Right atrium auricular region (tissue), 2 donors: Measurements from ENCODE around the gene ZNF687. TPM values are rescaled to one million over a fixed set of nuclear protein-coding genes. Genes with fewer than 3 reads are reported as not detected.
A peak's percentile ranks its signal among the peaks of the same experiment; 100 is the strongest.

ENCODE experiments used
- DNase-seq: peaks from one replicate; pipeline ENCODE4 v3.0.0-alpha.2; 2019; ENCODE audit warnings: low spot score
- H3K27ac ChIP-seq, 2 donors: fragments of 200-600 bp; sonication (generic); 1 replicate in 1 of 2; 2 replicates in 1 of 2; pipeline ENCODE4 v1.5.1; 2016 to 2019
- H3K27me3 ChIP-seq, 2 donors: fragments of 200-600 bp; sonication (generic); one replicate each; pipeline versions ENCODE4 v1.5.1 to v1.6.0; 2017 to 2019
- H3K36me3 ChIP-seq: fragments of 200-600 bp; sonication (generic); one replicate; pipeline ENCODE4 v1.5.1; 2016
- H3K4me1 ChIP-seq, 2 donors: fragments of 200-600 bp; sonication (generic); one replicate each; pipeline versions ENCODE4 v1.5.1 to v1.6.0; 2017 to 2019
- H3K4me3 ChIP-seq, 2 donors: fragments of 200-600 bp; sonication (generic); 1 replicate in 1 of 2; 2 replicates in 1 of 2; pipeline ENCODE4 v1.5.1; 2017 to 2019; ENCODE audit warnings: mild to moderate bottlenecking in 1 of 2, moderate library complexity in 1 of 2
- H3K9me3 ChIP-seq, 2 donors: fragments of 200-600 bp; sonication (generic); one replicate each; pipeline ENCODE4 v1.5.1; 2019
- CTCF ChIP-seq, 2 donors: fragments of 200-600 bp; sonication (generic); IDR thresholded peaks; one replicate each; pipeline ENCODE4 v1.5.1; 2019; ENCODE audit warnings: antibody characterized with exemption in 2 of 2
- total RNA-seq, 2 donors: library from RNA; depleted of rRNA; stranded (reverse); fragments of >200 nt; gene quantifications; one replicate each; pipeline ENCODE4 v1.1.0, GENCODE V29; 2016

ZNF687 gene
- total RNA-seq, 2 donors from 2014 or later = 12.9 to 26.3 TPM

- Histone ChIP-seq H3K36me3 (peaks cover 50% of the 10 kb centered on the region), H3K4me1 (peaks cover 0 to 63% of the 10 kb centered on the region in 2 donors), H3K27me3 (no peaks in the 10 kb centered on the region), H3K4me3 (no peak overlapping the region), H3K9me3 (no peaks in the 10 kb centered on the region), H3K27ac (peak overlapping the region; percentile 78 to 93)
- DNase-seq = no peak
- TF ChIP-seq CTCF (IDR thresholded peaks at IDR 0.05) = no peak
Observed at GRCh38 chr1:151309811-151310323, 27.8 kb downstream of the ZNF687 start.

GRCh38 chr1:151311011-151311410, 28.9 kb downstream of the ZNF687 start:
- no peaks in the 10 kb centered on the region for H3K9me3 ChIP-seq
- peak overlapping the region; percentile 78 to 93 for H3K27ac ChIP-seq
- peaks cover 50% of the 10 kb centered on the region for H3K36me3 ChIP-seq
- no peak for DNase-seq
- H3K27me3 ChIP-seq = no peaks in the 10 kb centered on the region
- no peak overlapping the region for H3K4me3 ChIP-seq
- peaks cover 0 to 75% of the 10 kb centered on the region in 2 donors for H3K4me1 ChIP-seq
- no peak for TF ChIP-seq CTCF (IDR thresholded peaks at IDR 0.05)

- H3K9me3 ChIP-seq = no peaks in the 10 kb centered on the region
- H3K4me1 ChIP-seq = peaks cover 0 to 77% of the 10 kb centered on the region in 2 donors
- TF ChIP-seq CTCF (IDR thresholded peaks at IDR 0.05) = no peak
- H3K27ac ChIP-seq = peak overlapping the region; percentile 78 to 93
- peak; percentile 94 for DNase-seq
- peaks cover 47% of the 10 kb centered on the region for H3K36me3 ChIP-seq
- no peaks in the 10 kb centered on the region for H3K27me3 ChIP-seq
- H3K4me3 ChIP-seq = no peak overlapping the region
Observed at GRCh38 chr1:151311589-151312331, 29.7 kb downstream of the ZNF687 start.

- peak overlapping the region; percentile 78 to 93 for H3K27ac ChIP-seq
- no peak for DNase-seq
- no peak for TF ChIP-seq CTCF (IDR thresholded peaks at IDR 0.05)
- H3K4me3 ChIP-seq = no peak overlapping the region
- peaks cover 0 to 77% of the 10 kb centered on the region in 2 donors for H3K4me1 ChIP-seq
- H3K36me3 ChIP-seq = peaks cover 47% of the 10 kb centered on the region
- no peaks in the 10 kb centered on the region for H3K9me3 ChIP-seq
- H3K27me3 ChIP-seq = no peaks in the 10 kb centered on the region
Observed at GRCh38 chr1:151312411-151312810, 30.3 kb downstream of the ZNF687 start.

GRCh38 chr1:151312826-151313225, 30.7 kb downstream of the ZNF687 start:
- peak overlapping the region; percentile 78 to 93 for H3K27ac ChIP-seq
- H3K9me3 ChIP-seq = no peaks in the 10 kb centered on the region
- no peak for TF ChIP-seq CTCF (IDR thresholded peaks at IDR 0.05)
- peaks cover 0 to 77% of the 10 kb centered on the region in 2 donors for H3K4me1 ChIP-seq
- H3K4me3 ChIP-seq = no peak overlapping the region
- no peak for DNase-seq
- H3K27me3 ChIP-seq = no peaks in the 10 kb centered on the region
- H3K36me3 ChIP-seq = peaks cover 44% of the 10 kb centered on the region
